Suprapubic skin (tissue), 4 donors: ENCODE data around the gene CRKL. TPM values are rescaled to one million over a fixed set of nuclear protein-coding genes. Genes with fewer than 3 reads are reported as not detected.
A peak's percentile ranks its signal among the peaks of the same experiment; 100 is the strongest.

ENCODE experiments used
- DNase-seq, 2 donors: peaks; one replicate each; pipeline ENCODE4 v3.0.0-alpha.2; 2019; ENCODE audit warnings: low spot score in 2 of 2
- H3K27ac ChIP-seq: fragments of 200-600 bp; sonication (generic); one replicate; pipeline ENCODE4 v1.5.1; 2019
- H3K27me3 ChIP-seq: fragments of 200-600 bp; sonication (generic); one replicate; pipeline ENCODE4 v1.5.1; 2019
- H3K36me3 ChIP-seq: fragments of 200-600 bp; sonication (generic); one replicate; pipeline ENCODE4 v1.5.1; 2019
- H3K4me1 ChIP-seq: fragments of 200-600 bp; sonication (generic); one replicate; pipeline ENCODE4 v1.5.1; 2019
- H3K4me3 ChIP-seq: fragments of 200-600 bp; sonication (generic); one replicate; pipeline ENCODE4 v1.5.1; 2019; ENCODE audit warnings: mild to moderate bottlenecking
- H3K9me3 ChIP-seq: fragments of 200-600 bp; sonication (generic); one replicate; pipeline ENCODE4 v1.5.1; 2019
- CTCF ChIP-seq, 2 donors: fragments of 200-600 bp in 1 of 2; fragments of 450-650 bp in 1 of 2; sonication (generic) in 1 of 2; IDR thresholded peaks; one replicate each; pipeline ENCODE4 v1.5.1; 2016 to 2019; ENCODE audit warnings: antibody characterized with exemption in 2 of 2, mild to moderate bottlenecking in 1 of 2, moderate library complexity in 1 of 2
- EP300 ChIP-seq: sonication (generic); formaldehyde crosslinking; IDR thresholded peaks from one replicate; pipeline ENCODE4 v1.6.1; 2017; ENCODE audit warnings: antibody characterized with exemption
- POLR2A ChIP-seq, 2 donors: fragments of 450-650 bp; IDR thresholded peaks; one replicate each; pipeline ENCODE4 v1.6.1; 2017; ENCODE audit warnings: antibody characterized with exemption in 2 of 2, mild to moderate bottlenecking in 2 of 2, moderate library complexity in 2 of 2
- POLR2AphosphoS5 ChIP-seq, 3 donors: sonication (generic); formaldehyde crosslinking; IDR thresholded peaks; one replicate each; pipeline ENCODE4 v1.6.1; 2017; ENCODE audit warnings: antibody characterized with exemption in 3 of 3
- WGBS: methylation state at CpG from one replicate; pipeline ENCODE4 v1.1.5; 2018; 5-methylcytosine and 5-hydroxymethylcytosine counted together
- total RNA-seq, 4 donors: library from RNA; depleted of rRNA; stranded (reverse); fragments of >200 nt; gene quantifications; one replicate each; pipeline ENCODE4 v1.1.0, GENCODE V29; 2016

The CRKL gene
- total RNA-seq, 4 donors from 2014 or later: 52.7 to 75.3 (median 71.9) TPM

GRCh38 chr22:20996598-20997535 is 79.7 kb downstream of the CRKL start:
- DNase-seq: no peak
- TF ChIP-seq EP300 (no peak), POLR2AphosphoS5 (IDR thresholded peaks at IDR 0.05) (no peak), POLR2A (IDR thresholded peaks at IDR 0.05) (no peak), CTCF (IDR thresholded peaks at IDR 0.05) (no peak)
- no peak overlapping the region for H3K4me3 ChIP-seq
- 92% methylated on average over 10 of the region's 27 CpGs for WGBS
- H3K36me3 ChIP-seq: peaks cover 80% of the 10 kb centered on the region
- H3K27me3 ChIP-seq: no peaks in the 10 kb centered on the region
- no peak overlapping the region for H3K27ac ChIP-seq
- H3K4me1 ChIP-seq: peaks cover 23% of the 10 kb centered on the region
- H3K9me3 ChIP-seq: no peaks in the 10 kb centered on the region

- TF ChIP-seq POLR2AphosphoS5 (IDR thresholded peaks at IDR 0.05): no peak
- no peak for TF ChIP-seq EP300
- no peak for TF ChIP-seq CTCF (IDR thresholded peaks at IDR 0.05)
- TF ChIP-seq POLR2A (IDR thresholded peaks at IDR 0.05): no peak
- no peak overlapping the region for H3K27ac ChIP-seq
- 94% methylated on average over 3 of the region's 13 CpGs for WGBS
Observed at GRCh38 chr22:20997536-20998257, 80.5 kb downstream of the CRKL start.

GRCh38 chr22:20998411-20999336 is 81.5 kb downstream of the CRKL start:
- H3K9me3 ChIP-seq: no peaks in the 10 kb centered on the region
- 55% methylated on average over 7 of the region's 7 CpGs for WGBS
- DNase-seq: no peak
- H3K4me3 ChIP-seq: no peak overlapping the region
- no peaks in the 10 kb centered on the region for H3K27me3 ChIP-seq
- H3K27ac ChIP-seq: no peak overlapping the region
- H3K4me1 ChIP-seq: peaks cover 34% of the 10 kb centered on the region
- peaks cover 61% of the 10 kb centered on the region for H3K36me3 ChIP-seq
- TF ChIP-seq EP300: no peak
- no peak for TF ChIP-seq POLR2AphosphoS5 (IDR thresholded peaks at IDR 0.05)
- TF ChIP-seq CTCF (IDR thresholded peaks at IDR 0.05): no peak
- TF ChIP-seq POLR2A (IDR thresholded peaks at IDR 0.05): no peak

More at GRCh38 chr22:20997536-20998257, 80.5 kb downstream of the CRKL start:
- Histone ChIP-seq H3K4me3 (no peak overlapping the region), H3K36me3 (peaks cover 71% of the 10 kb centered on the region), H3K4me1 (peaks cover 24% of the 10 kb centered on the region), H3K9me3 (no peaks in the 10 kb centered on the region), H3K27me3 (no peaks in the 10 kb centered on the region)
- DNase-seq: no peak

- no peak for TF ChIP-seq POLR2AphosphoS5 (IDR thresholded peaks at IDR 0.05)
- no peak for TF ChIP-seq EP300
- no peak for TF ChIP-seq CTCF (IDR thresholded peaks at IDR 0.05)
- TF ChIP-seq POLR2A (IDR thresholded peaks at IDR 0.05): no peak
- Histone ChIP-seq H3K36me3 (peaks cover 52% of the 10 kb centered on the region), H3K27me3 (no peaks in the 10 kb centered on the region), H3K4me1 (peaks cover 39% of the 10 kb centered on the region), H3K27ac (no peak overlapping the region), H3K4me3 (peak overlapping the region; percentile 58), H3K9me3 (no peaks in the 10 kb centered on the region)
- no peak for DNase-seq
- WGBS: 90% methylated on average over 15 of the region's 27 CpGs
Observed at GRCh38 chr22:20999350-21000206, 82.4 kb downstream of the CRKL start.
